GM23338 (cell line): Measurements from ENCODE around the gene PWWP3B. TPM values are rescaled to one million over a fixed set of nuclear protein-coding genes. Genes with fewer than 3 reads are reported as not detected.

Experiments used
- ATAC-seq: fragments of 200-7000 bp; cut with Tn5 transposase; 3 replicates; pipeline ENCODE4 v1.9.1; 2020
- DNase-seq: peaks from one replicate; pipeline ENCODE4 v3.0.0-alpha.2; 2015; ENCODE audit warnings: low spot score
- H2AFZ ChIP-seq: fragments of 200-600 bp; sonication (generic); 2 replicates; pipeline ENCODE4 v1.8.0; 2016; ENCODE audit warnings: antibody characterized with exemption, mild to moderate bottlenecking, moderate library complexity
- H3F3A ChIP-seq: fragments of 200-600 bp; sonication (generic); replicated peaks from 2 replicates; pipeline ENCODE4 v1.8.0; 2017; ENCODE audit warnings: antibody characterized with exemption, mixed run types, low read depth
- H3K27ac ChIP-seq: fragments of 200-600 bp; sonication (generic); 2 replicates; pipeline ENCODE4 v1.6.1; 2016; ENCODE audit warnings: low read depth
- H3K27me3 ChIP-seq: fragments of 200-600 bp; sonication (generic); 2 replicates; pipeline ENCODE4 v1.8.0; 2016; ENCODE audit warnings: mild to moderate bottlenecking, mixed run types, moderate library complexity; ENCODE audit not compliant: insufficient read depth
- H3K36me3 ChIP-seq: fragments of 200-600 bp; sonication (generic); 2 replicates; pipeline ENCODE4 v1.8.0; 2016; ENCODE audit warnings: mild to moderate bottlenecking; ENCODE audit not compliant: insufficient read depth
- H3K4me1 ChIP-seq: fragments of 200-600 bp; sonication (generic); 2 replicates; pipeline ENCODE4 v1.8.0; 2016; ENCODE audit warnings: mild to moderate bottlenecking, moderate library complexity; ENCODE audit not compliant: insufficient read depth
- H3K4me2 ChIP-seq: fragments of 200-600 bp; sonication (generic); 2 replicates; pipeline ENCODE4 v1.7.1; 2017; ENCODE audit warnings: mixed run types
- H3K4me3 ChIP-seq: fragments of 200-600 bp; sonication (generic); 2 replicates; pipeline ENCODE4 v1.6.1; 2016; ENCODE audit warnings: mixed run types
- H3K79me2 ChIP-seq: fragments of 200-600 bp; sonication (generic); replicated peaks from 2 replicates; pipeline ENCODE4 v1.8.0; 2017; ENCODE audit warnings: mild to moderate bottlenecking; ENCODE audit not compliant: insufficient read depth
- H3K9me2 ChIP-seq: fragments of 200-600 bp; sonication (generic); 2 replicates; pipeline ENCODE4 v1.8.0; 2017; ENCODE audit not compliant: insufficient read depth
- H4K20me1 ChIP-seq: fragments of 200-600 bp; sonication (generic); replicated peaks from 2 replicates; pipeline ENCODE4 v1.8.0; 2017; ENCODE audit warnings: mild to moderate bottlenecking; ENCODE audit not compliant: insufficient read depth
- H3K27ac Mint-ChIP-seq: 2 replicates; pipeline ENCODE4 v1.8.0; 2020; ENCODE audit warnings: inconsistent platforms, mild to moderate bottlenecking, moderate library complexity, mixed read lengths
- H3K27me3 Mint-ChIP-seq: 3 replicates; pipeline ENCODE4 v1.8.0; 2022; ENCODE audit warnings: low read depth, mild to moderate bottlenecking, moderate library complexity, mixed read lengths, inconsistent platforms; ENCODE audit not compliant: insufficient read depth, poor library complexity
- H3K36me3 Mint-ChIP-seq: 3 replicates; pipeline ENCODE4 v1.8.0; 2021; ENCODE audit warnings: low read depth, mild to moderate bottlenecking, inconsistent platforms, moderate library complexity, mixed read lengths
- H3K4me1 Mint-ChIP-seq: 3 replicates; pipeline ENCODE4 v1.8.0; 2020; ENCODE audit warnings: mild to moderate bottlenecking, inconsistent platforms, mixed read lengths
- H3K4me3 Mint-ChIP-seq: 3 replicates; pipeline ENCODE4 v1.8.0; 2021; ENCODE audit warnings: moderate library complexity, mild to moderate bottlenecking, inconsistent platforms, mixed read lengths
- H3K9me3 Mint-ChIP-seq: 3 replicates; pipeline ENCODE4 v1.8.0; 2020; ENCODE audit warnings: moderate library complexity, mild to moderate bottlenecking, inconsistent platforms, mixed read lengths
- CREB1 ChIP-seq: fragments of 250-450 bp; sonication (Bioruptor Pico); IDR thresholded peaks from 2 replicates; pipeline ENCODE4 v1.5.0; 2020; ENCODE audit warnings: low read depth, mild to moderate bottlenecking, moderate library complexity
- CTCF ChIP-seq, 2 experiments: fragments of 200-600 bp in 1 of 2; sonication (generic) in 1 of 2; conservative IDR thresholded peaks; 2 replicates each; pipeline versions ENCODE4 v1.5.1 to v1.6.1; 2016 to 2017; ENCODE audit warnings: antibody characterized with exemption in 2 of 2, low read depth in 2 of 2, mild to moderate bottlenecking in 2 of 2, moderate library complexity in 1 of 2
- EZH2 ChIP-seq: fragments of 200-600 bp; sonication (generic); IDR thresholded peaks from one replicate; pipeline ENCODE4 v1.8.0; 2017; ENCODE audit warnings: antibody characterized with exemption, mild to moderate bottlenecking, low read depth; ENCODE audit not compliant: unreplicated experiment
- EZH2phosphoT487 ChIP-seq: fragments of 200-600 bp; sonication (generic); IDR thresholded peaks from one replicate; pipeline ENCODE4 v1.8.1; 2018; ENCODE audit warnings: antibody characterized with exemption; ENCODE audit not compliant: unreplicated experiment
- JUNB ChIP-seq: IDR thresholded peaks from one replicate; pipeline ENCODE4 v1.6.1; 2016; ENCODE audit warnings: antibody characterized with exemption; ENCODE audit not compliant: unreplicated experiment
- NANOG ChIP-seq: IDR thresholded peaks from 2 replicates; pipeline ENCODE4 v1.6.1; 2016; ENCODE audit warnings: antibody characterized with exemption, borderline replicate concordance
- POLR2AphosphoS5 ChIP-seq: IDR thresholded peaks from 2 replicates; pipeline ENCODE4 v1.6.1; 2016; ENCODE audit warnings: antibody characterized with exemption, low read depth
- STAT1 ChIP-seq: IDR thresholded peaks from one replicate; pipeline ENCODE4 v1.6.1; 2016; ENCODE audit warnings: antibody characterized with exemption; ENCODE audit not compliant: unreplicated experiment
- ZNF114 ChIP-seq: fragments of 250-450 bp; sonication (Bioruptor Pico); IDR thresholded peaks from 2 replicates; pipeline ENCODE4 v1.5.0; 2020; ENCODE audit warnings: mild to moderate bottlenecking, moderate library complexity
- ZNF331 ChIP-seq: fragments of 250-450 bp; sonication (Bioruptor Pico); IDR thresholded peaks from 2 replicates; pipeline ENCODE4 v1.5.0; 2020; ENCODE audit warnings: low read depth, mild to moderate bottlenecking, moderate library complexity
- polyA plus RNA-seq: library from polyadenylated mRNA; unstranded; fragments of >200 nt; fragmentation: Nextera tagmentation; extraction: Ambion mirVana; gene quantifications from 2 replicates; pipeline ENCODE4 v1.2.1, GENCODE V29; 2016
- total RNA-seq: library from RNA; depleted of rRNA; stranded (reverse); fragments of >200 nt; shearing (Covaris generic); gene quantifications from 2 replicates; pipeline ENCODE4 v1.2.3, GENCODE V29; 2014
- TF ChIP-seq, protein P1 (sequence below): fragments of 250-450 bp; sonication (Bioruptor Pico); IDR thresholded peaks from 2 replicates; pipeline ENCODE4 v1.5.0; 2020; ENCODE audit warnings: mild to moderate bottlenecking, moderate library complexity
- TF ChIP-seq, protein P2 (sequence below): IDR thresholded peaks from 2 replicates; pipeline ENCODE4 v1.6.1; 2016; ENCODE audit warnings: antibody characterized with exemption
- TF ChIP-seq, protein P3 (sequence below): IDR thresholded peaks from one replicate; pipeline ENCODE4 v1.6.1; 2018; ENCODE audit warnings: antibody characterized with exemption; ENCODE audit not compliant: unreplicated experiment

PWWP3B gene
- total and polyA plus RNA-seq, 2 experiments from 2014 or later: 0.84 to 1.1 TPM

GRCh38 chrX:106203315-106203714, 35.2 kb downstream of the PWWP3B start (continued):
- TF ChIP-seq, protein P1, sequence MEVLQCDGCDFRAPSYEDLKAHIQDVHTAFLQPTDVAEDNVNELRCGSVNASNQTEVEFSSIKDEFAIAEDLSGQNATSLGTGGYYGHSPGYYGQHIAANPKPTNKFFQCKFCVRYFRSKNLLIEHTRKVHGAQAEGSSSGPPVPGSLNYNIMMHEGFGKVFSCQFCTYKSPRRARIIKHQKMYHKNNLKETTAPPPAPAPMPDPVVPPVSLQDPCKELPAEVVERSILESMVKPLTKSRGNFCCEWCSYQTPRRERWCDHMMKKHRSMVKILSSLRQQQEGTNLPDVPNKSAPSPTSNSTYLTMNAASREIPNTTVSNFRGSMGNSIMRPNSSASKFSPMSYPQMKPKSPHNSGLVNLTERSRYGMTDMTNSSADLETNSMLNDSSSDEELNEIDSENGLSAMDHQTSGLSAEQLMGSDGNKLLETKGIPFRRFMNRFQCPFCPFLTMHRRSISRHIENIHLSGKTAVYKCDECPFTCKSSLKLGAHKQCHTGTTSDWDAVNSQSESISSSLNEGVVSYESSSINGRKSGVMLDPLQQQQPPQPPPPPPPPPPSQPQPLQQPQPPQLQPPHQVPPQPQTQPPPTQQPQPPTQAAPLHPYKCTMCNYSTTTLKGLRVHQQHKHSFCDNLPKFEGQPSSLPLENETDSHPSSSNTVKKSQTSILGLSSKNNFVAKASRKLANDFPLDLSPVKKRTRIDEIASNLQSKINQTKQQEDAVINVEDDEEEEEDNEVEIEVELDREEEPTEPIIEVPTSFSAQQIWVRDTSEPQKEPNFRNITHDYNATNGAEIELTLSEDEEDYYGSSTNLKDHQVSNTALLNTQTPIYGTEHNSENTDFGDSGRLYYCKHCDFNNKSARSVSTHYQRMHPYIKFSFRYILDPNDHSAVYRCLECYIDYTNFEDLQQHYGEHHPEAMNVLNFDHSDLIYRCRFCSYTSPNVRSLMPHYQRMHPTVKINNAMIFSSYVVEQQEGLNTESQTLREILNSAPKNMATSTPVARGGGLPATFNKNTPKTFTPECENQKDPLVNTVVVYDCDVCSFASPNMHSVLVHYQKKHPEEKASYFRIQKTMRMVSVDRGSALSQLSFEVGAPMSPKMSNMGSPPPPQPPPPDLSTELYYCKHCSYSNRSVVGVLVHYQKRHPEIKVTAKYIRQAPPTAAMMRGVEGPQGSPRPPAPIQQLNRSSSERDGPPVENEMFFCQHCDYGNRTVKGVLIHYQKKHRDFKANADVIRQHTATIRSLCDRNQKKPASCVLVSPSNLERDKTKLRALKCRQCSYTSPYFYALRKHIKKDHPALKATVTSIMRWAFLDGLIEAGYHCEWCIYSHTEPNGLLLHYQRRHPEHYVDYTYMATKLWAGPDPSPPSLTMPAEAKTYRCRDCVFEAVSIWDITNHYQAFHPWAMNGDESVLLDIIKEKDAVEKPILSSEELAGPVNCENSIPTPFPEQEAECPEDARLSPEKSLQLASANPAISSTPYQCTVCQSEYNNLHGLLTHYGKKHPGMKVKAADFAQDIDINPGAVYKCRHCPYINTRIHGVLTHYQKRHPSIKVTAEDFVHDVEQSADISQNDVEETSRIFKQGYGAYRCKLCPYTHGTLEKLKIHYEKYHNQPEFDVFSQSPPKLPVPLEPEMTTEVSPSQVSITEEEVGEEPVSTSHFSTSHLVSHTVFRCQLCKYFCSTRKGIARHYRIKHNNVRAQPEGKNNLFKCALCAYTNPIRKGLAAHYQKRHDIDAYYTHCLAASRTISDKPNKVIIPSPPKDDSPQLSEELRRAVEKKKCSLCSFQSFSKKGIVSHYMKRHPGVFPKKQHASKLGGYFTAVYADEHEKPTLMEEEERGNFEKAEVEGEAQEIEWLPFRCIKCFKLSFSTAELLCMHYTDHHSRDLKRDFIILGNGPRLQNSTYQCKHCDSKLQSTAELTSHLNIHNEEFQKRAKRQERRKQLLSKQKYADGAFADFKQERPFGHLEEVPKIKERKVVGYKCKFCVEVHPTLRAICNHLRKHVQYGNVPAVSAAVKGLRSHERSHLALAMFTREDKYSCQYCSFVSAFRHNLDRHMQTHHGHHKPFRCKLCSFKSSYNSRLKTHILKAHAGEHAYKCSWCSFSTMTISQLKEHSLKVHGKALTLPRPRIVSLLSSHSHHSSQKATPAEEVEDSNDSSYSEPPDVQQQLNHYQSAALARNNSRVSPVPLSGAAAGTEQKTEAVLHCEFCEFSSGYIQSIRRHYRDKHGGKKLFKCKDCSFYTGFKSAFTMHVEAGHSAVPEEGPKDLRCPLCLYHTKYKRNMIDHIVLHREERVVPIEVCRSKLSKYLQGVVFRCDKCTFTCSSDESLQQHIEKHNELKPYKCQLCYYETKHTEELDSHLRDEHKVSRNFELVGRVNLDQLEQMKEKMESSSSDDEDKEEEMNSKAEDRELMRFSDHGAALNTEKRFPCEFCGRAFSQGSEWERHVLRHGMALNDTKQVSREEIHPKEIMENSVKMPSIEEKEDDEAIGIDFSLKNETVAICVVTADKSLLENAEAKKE (CRISPR knock-in tag): no peak

DNA sequence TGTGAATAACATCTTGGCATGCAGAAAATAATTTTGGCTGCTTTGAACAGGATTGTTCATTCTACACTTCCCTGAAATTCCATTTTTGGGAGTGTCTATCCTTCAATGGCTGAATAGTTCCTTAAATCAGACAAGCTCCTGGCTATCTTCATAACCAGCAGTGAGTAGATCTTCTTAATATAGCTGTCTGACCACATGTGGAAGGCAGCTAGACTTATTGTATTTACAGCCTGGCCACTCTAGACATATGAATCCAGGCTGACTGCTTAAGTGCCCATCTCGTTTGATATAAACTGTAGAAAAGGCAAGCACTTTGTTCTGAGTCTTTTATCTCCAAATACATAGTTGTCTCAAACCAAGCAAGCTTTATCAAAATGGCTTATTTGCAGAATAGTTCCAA, 40.0 kb downstream of the PWWP3B start:
- no peaks in the 10 kb centered on the region for H3K9me2 ChIP-seq
- no peaks in the 10 kb centered on the region for H3F3A ChIP-seq
- Mint-ChIP-seq H3K9me3 (peaks cover 44% of the 10 kb centered on the region), H3K27me3 (no peaks in the 10 kb centered on the region), H3K27ac (no peak overlapping the region), H3K4me3 (no peak overlapping the region), H3K36me3 (peaks cover 4% of the 10 kb centered on the region; the same call in 1 of the 3 replicates), H3K4me1 (no peaks in the 10 kb centered on the region)
- no peaks in the 10 kb centered on the region for H3K4me1 ChIP-seq
- H3K36me3 ChIP-seq: no peaks in the 10 kb centered on the region
- no peak overlapping the region for H3K27ac ChIP-seq
- H3K4me2 ChIP-seq: no peak overlapping the region
- no peaks in the 10 kb centered on the region for H4K20me1 ChIP-seq
- ATAC-seq: no peak
- H2AFZ ChIP-seq: no peak overlapping the region
- H3K27me3 ChIP-seq: no peaks in the 10 kb centered on the region
- no peak for DNase-seq
- no peak overlapping the region for H3K4me3 ChIP-seq
- H3K79me2 ChIP-seq: no peaks in the 10 kb centered on the region
- no peak for TF ChIP-seq ZNF331 (CRISPR knock-in tag)
- no peak for TF ChIP-seq NANOG
- TF ChIP-seq ZNF114 (CRISPR knock-in tag): no peak
- TF ChIP-seq, protein P2, sequence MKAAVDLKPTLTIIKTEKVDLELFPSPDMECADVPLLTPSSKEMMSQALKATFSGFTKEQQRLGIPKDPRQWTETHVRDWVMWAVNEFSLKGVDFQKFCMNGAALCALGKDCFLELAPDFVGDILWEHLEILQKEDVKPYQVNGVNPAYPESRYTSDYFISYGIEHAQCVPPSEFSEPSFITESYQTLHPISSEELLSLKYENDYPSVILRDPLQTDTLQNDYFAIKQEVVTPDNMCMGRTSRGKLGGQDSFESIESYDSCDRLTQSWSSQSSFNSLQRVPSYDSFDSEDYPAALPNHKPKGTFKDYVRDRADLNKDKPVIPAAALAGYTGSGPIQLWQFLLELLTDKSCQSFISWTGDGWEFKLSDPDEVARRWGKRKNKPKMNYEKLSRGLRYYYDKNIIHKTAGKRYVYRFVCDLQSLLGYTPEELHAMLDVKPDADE: no peak
- TF ChIP-seq JUNB: no peak
- TF ChIP-seq CTCF (conservative IDR thresholded peaks at IDR 0.05; ENCODE audit: low read depth in 2 of 2): no peak
- TF ChIP-seq EZH2: no peak
- no peak for TF ChIP-seq STAT1
- TF ChIP-seq, protein P3, sequence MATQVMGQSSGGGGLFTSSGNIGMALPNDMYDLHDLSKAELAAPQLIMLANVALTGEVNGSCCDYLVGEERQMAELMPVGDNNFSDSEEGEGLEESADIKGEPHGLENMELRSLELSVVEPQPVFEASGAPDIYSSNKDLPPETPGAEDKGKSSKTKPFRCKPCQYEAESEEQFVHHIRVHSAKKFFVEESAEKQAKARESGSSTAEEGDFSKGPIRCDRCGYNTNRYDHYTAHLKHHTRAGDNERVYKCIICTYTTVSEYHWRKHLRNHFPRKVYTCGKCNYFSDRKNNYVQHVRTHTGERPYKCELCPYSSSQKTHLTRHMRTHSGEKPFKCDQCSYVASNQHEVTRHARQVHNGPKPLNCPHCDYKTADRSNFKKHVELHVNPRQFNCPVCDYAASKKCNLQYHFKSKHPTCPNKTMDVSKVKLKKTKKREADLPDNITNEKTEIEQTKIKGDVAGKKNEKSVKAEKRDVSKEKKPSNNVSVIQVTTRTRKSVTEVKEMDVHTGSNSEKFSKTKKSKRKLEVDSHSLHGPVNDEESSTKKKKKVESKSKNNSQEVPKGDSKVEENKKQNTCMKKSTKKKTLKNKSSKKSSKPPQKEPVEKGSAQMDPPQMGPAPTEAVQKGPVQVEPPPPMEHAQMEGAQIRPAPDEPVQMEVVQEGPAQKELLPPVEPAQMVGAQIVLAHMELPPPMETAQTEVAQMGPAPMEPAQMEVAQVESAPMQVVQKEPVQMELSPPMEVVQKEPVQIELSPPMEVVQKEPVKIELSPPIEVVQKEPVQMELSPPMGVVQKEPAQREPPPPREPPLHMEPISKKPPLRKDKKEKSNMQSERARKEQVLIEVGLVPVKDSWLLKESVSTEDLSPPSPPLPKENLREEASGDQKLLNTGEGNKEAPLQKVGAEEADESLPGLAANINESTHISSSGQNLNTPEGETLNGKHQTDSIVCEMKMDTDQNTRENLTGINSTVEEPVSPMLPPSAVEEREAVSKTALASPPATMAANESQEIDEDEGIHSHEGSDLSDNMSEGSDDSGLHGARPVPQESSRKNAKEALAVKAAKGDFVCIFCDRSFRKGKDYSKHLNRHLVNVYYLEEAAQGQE: no peak
- TF ChIP-seq POLR2AphosphoS5: no peak
- TF ChIP-seq EZH2phosphoT487: no peak
- no peak for TF ChIP-seq CREB1 (CRISPR knock-in tag)
